ENCODE measurements around the gene ATXN7L1. TPM values are rescaled to one million over a fixed set of nuclear protein-coding genes. Genes with fewer than 3 reads are reported as not detected.
A peak's percentile ranks its signal among the peaks of the same experiment; 100 is the strongest.

ATXN7L1 gene
- total RNA-seq, 1 experiment from 2014 or later: 29.9 TPM

- Histone ChIP-seq H3K9me3 (ENCODE audit: low read depth, low read length, poor library complexity, severe bottlenecking) (no peaks in the 10 kb centered on the region), H3K27ac (ENCODE audit: low read depth, low read length, poor library complexity, severe bottlenecking) (no peak overlapping the region), H3K4me1 (ENCODE audit: insufficient read depth, low read length, poor library complexity, severe bottlenecking) (no peaks in the 10 kb centered on the region), H3K36me3 (ENCODE audit: insufficient read depth, low read length, poor library complexity, severe bottlenecking) (no peaks in the 10 kb centered on the region), H3K4me3 (ENCODE audit: low read depth, low read length, poor library complexity, severe bottlenecking) (no peak overlapping the region), H3K27me3 (replicated peaks; ENCODE audit: insufficient read depth, low read depth, low read length, poor library complexity) (no peaks in the 10 kb centered on the region)
- POLR2A ChIA-PET (ENCODE audit: low non-redundant PET): no interaction called here
- CTCF ChIA-PET: no interaction called here
- intact Hi-C loops (cut with micrococcal nuclease; ENCODE audit: unreplicated experiment): no loop called here
- BruUV-seq (replicated peaks): no TSS peak
- no peak for DNase-seq (ENCODE audit: low spot score)
- TF ChIP-seq, protein P1, sequence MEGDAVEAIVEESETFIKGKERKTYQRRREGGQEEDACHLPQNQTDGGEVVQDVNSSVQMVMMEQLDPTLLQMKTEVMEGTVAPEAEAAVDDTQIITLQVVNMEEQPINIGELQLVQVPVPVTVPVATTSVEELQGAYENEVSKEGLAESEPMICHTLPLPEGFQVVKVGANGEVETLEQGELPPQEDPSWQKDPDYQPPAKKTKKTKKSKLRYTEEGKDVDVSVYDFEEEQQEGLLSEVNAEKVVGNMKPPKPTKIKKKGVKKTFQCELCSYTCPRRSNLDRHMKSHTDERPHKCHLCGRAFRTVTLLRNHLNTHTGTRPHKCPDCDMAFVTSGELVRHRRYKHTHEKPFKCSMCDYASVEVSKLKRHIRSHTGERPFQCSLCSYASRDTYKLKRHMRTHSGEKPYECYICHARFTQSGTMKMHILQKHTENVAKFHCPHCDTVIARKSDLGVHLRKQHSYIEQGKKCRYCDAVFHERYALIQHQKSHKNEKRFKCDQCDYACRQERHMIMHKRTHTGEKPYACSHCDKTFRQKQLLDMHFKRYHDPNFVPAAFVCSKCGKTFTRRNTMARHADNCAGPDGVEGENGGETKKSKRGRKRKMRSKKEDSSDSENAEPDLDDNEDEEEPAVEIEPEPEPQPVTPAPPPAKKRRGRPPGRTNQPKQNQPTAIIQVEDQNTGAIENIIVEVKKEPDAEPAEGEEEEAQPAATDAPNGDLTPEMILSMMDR (conservative IDR thresholded peaks at IDR 0.05; ENCODE audit: low read depth, low read length): no peak
- TF ChIP-seq EZH2 (IDR thresholded peaks at IDR 0.05; ENCODE audit: borderline replicate concordance, low read depth, low read length, poor library complexity, severe bottlenecking): no peak
These were observed 76.7 kb downstream of the ATXN7L1 start for GRCh38 chr7:105799677-105800076.

- H3K4me3 ChIP-seq (ENCODE audit: low read depth, low read length, poor library complexity, severe bottlenecking): no peak overlapping the region
- H3K9me3 ChIP-seq (ENCODE audit: low read depth, low read length, poor library complexity, severe bottlenecking): no peaks in the 10 kb centered on the region
- CTCF ChIA-PET: no interaction called here
- H3K36me3 ChIP-seq (ENCODE audit: insufficient read depth, low read length, poor library complexity, severe bottlenecking): no peaks in the 10 kb centered on the region
- no peak overlapping the region for H3K27ac ChIP-seq (ENCODE audit: low read depth, low read length, poor library complexity, severe bottlenecking)
- no peaks in the 10 kb centered on the region for H3K27me3 ChIP-seq (replicated peaks; ENCODE audit: insufficient read depth, low read depth, low read length, poor library complexity)
- no TSS peak for BruUV-seq (replicated peaks)
- peak; percentile 26 for DNase-seq (ENCODE audit: low spot score)
- TF ChIP-seq, protein P1 (conservative IDR thresholded peaks at IDR 0.05; ENCODE audit: low read depth, low read length): no peak
- no peak for TF ChIP-seq EZH2 (IDR thresholded peaks at IDR 0.05; ENCODE audit: borderline replicate concordance, low read depth, low read length, poor library complexity, severe bottlenecking)
- POLR2A ChIA-PET (ENCODE audit: low non-redundant PET): no interaction called here
- intact Hi-C loops (cut with micrococcal nuclease; ENCODE audit: unreplicated experiment): no loop called here
- H3K4me1 ChIP-seq (ENCODE audit: insufficient read depth, low read length, poor library complexity, severe bottlenecking): no peaks in the 10 kb centered on the region
These were observed 77.4 kb downstream of the ATXN7L1 start for GRCh38 chr7:105799006-105799405.

DNA sequence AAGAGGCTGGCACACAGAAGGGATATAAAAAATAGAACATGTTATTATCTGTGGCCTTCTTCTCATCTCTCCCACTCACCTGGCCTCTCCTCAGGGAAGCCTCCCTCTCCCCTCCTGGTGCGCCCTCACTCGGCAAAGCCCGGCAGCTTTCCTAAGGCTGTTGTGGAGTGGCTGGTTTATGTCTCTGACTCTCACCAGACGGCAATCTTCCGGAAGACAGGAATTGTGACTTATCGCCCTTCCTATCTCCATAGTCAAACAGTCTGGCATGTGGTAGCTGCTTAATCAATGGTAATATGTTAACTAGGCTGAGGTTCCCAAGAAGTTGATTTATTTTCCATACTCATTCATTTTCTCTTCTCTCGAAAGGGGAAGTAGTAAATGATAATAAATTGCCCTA lies 78.7 kb downstream of the ATXN7L1 start:
- no TSS peak for BruUV-seq (replicated peaks)
- H3K4me1 ChIP-seq (ENCODE audit: insufficient read depth, low read length, poor library complexity, severe bottlenecking): no peaks in the 10 kb centered on the region
- intact Hi-C loops (cut with micrococcal nuclease; ENCODE audit: unreplicated experiment): no loop called here
- no peaks in the 10 kb centered on the region for H3K27me3 ChIP-seq (replicated peaks; ENCODE audit: insufficient read depth, low read depth, low read length, poor library complexity)
- H3K27ac ChIP-seq (ENCODE audit: low read depth, low read length, poor library complexity, severe bottlenecking): no peak overlapping the region
- no peaks in the 10 kb centered on the region for H3K9me3 ChIP-seq (ENCODE audit: low read depth, low read length, poor library complexity, severe bottlenecking)
- no peak for TF ChIP-seq EZH2 (IDR thresholded peaks at IDR 0.05; ENCODE audit: borderline replicate concordance, low read depth, low read length, poor library complexity, severe bottlenecking)
- TF ChIP-seq, protein P1 (conservative IDR thresholded peaks at IDR 0.05; ENCODE audit: low read depth, low read length): no peak
- ChIA-PET POLR2A (ENCODE audit: low non-redundant PET) (no interaction called here), CTCF (no interaction called here)
- H3K4me3 ChIP-seq (ENCODE audit: low read depth, low read length, poor library complexity, severe bottlenecking): no peak overlapping the region
- no peak for DNase-seq (ENCODE audit: low spot score)
- H3K36me3 ChIP-seq (ENCODE audit: insufficient read depth, low read length, poor library complexity, severe bottlenecking): no peaks in the 10 kb centered on the region
